GM12878 (cell line): ENCODE data around the gene AMHR2. TPM values are rescaled to one million over a fixed set of nuclear protein-coding genes. Genes with fewer than 3 reads are reported as not detected.

ENCODE experiments used
- ATAC-seq: fragments of 200-7000 bp; cut with Tn5 transposase; 3 replicates; pipeline ENCODE4 v1.9.1; 2020; ENCODE audit warnings: mild to moderate bottlenecking, moderate library complexity
- BruUV-seq: library from RNA; stranded (reverse); fragments of 400-500 nt; replicated peaks from 2 replicates; lab custom pipeline; 2021; lab: Mats Ljungman, UMichigan
- CTCF ChIA-PET: fragments of 300-600 bp; sonication (Branson Sonifier 250); formaldehyde crosslinking; extraction: SDS; loops from one replicate; lab custom pipeline; 2021; ENCODE audit warnings: inconsistent platforms; lab: Yijun Ruan, JAX
- POLR2A ChIA-PET: fragments of 350-600 bp; formaldehyde crosslinking; extraction: SDS; loops from one replicate; lab custom pipeline; 2021; ENCODE audit warnings: inconsistent platforms; lab: Charles Lee
- RAD21 ChIA-PET: fragments of 300-600 bp; sonication (Branson Sonifier 250); formaldehyde crosslinking; loops from one replicate; lab custom pipeline; 2023; ENCODE audit warnings: antibody characterized with exemption; ENCODE audit not compliant: unreplicated experiment; lab: Charles Lee
- SMC1A ChIA-PET: fragments of 300-600 bp; sonication (Branson Sonifier 250); formaldehyde crosslinking; loops from one replicate; lab custom pipeline; 2023; ENCODE audit not compliant: unreplicated experiment, uncharacterized antibody; lab: Charles Lee
- DNase-seq: peaks from one replicate; pipeline ENCODE4 v3.0.0-alpha.2; 2011; ENCODE audit warnings: low read depth, low spot score
- FAIRE-seq: peaks from 3 replicates; lab custom pipeline; 2011; peaks lifted over from hg19 to GRCh38; lab: Jason Lieb, UNC
- H2AFZ ChIP-seq: 2 replicates; pipeline ENCODE4 v1.6.0; 2011; ENCODE audit warnings: low read depth, low read length, control low read depth; ENCODE audit not compliant: control insufficient read depth
- H3K27ac ChIP-seq: 2 replicates; pipeline ENCODE4 v1.5.1; 2011; ENCODE audit warnings: control low read depth; ENCODE audit not compliant: control insufficient read depth, insufficient read depth
- H3K27me3 ChIP-seq, 2 experiments: replicated peaks in 1 of 2; 2 replicates each; pipeline versions ENCODE4 v1.6.0 to v1.6.1; 2011; ENCODE audit warnings: low read length in 1 of 2; ENCODE audit not compliant: control insufficient read depth in 2 of 2, insufficient read depth in 2 of 2
- H3K36me3 ChIP-seq, 2 experiments: 2 replicates each; pipeline ENCODE4 v1.5.1; 2011; ENCODE audit warnings: low read length in 1 of 2; ENCODE audit not compliant: control insufficient read depth in 2 of 2, insufficient read depth in 2 of 2
- H3K4me1 ChIP-seq: 2 replicates; pipeline ENCODE4 v1.6.1; 2011; ENCODE audit warnings: mild to moderate bottlenecking, low read length, moderate library complexity, mixed read lengths; ENCODE audit not compliant: control insufficient read depth, insufficient read depth
- H3K4me2 ChIP-seq: 2 replicates; pipeline ENCODE4 v1.6.0; 2011; ENCODE audit warnings: control low read depth; ENCODE audit not compliant: control insufficient read depth, insufficient read depth
- H3K4me3 ChIP-seq: fragments of 200-600 bp; sonication (generic); 2 replicates; pipeline ENCODE4 v1.5.1; 2016
- H3K79me2 ChIP-seq: 2 replicates; pipeline ENCODE4 v1.6.0; 2011; ENCODE audit warnings: low read length; ENCODE audit not compliant: control insufficient read depth, insufficient read depth
- H3K9ac ChIP-seq: 2 replicates; pipeline ENCODE4 v1.8.0; 2011; ENCODE audit warnings: low read length, control low read depth, mixed read lengths; ENCODE audit not compliant: control insufficient read depth, insufficient read depth
- H3K9me3 ChIP-seq: replicated peaks from 3 replicates; pipeline ENCODE4 v1.5.1; 2011; ENCODE audit warnings: mild to moderate bottlenecking, low read length; ENCODE audit not compliant: control insufficient read depth, insufficient read depth
- H4K20me1 ChIP-seq: 2 replicates; pipeline ENCODE4 v1.6.0; 2011; ENCODE audit not compliant: control insufficient read depth, insufficient read depth
- GATAD2B ChIP-seq: fragments of 450-650 bp; conservative IDR thresholded peaks from 2 replicates; pipeline ENCODE4 v1.6.1; 2017; ENCODE audit warnings: low read depth, mild to moderate bottlenecking, moderate library complexity
- KLF5 ChIP-seq: fragments of 450-650 bp; IDR thresholded peaks from 2 replicates; pipeline ENCODE4 v1.6.1; 2014; ENCODE audit warnings: mild to moderate bottlenecking; ENCODE audit not compliant: partially characterized antibody
- MEF2A ChIP-seq: IDR thresholded peaks from 2 replicates; pipeline ENCODE4 v1.6.1; 2011; ENCODE audit warnings: low read depth, mild to moderate bottlenecking, low read length, moderate library complexity; ENCODE audit not compliant: insufficient read depth
- WGBS: methylation state at CpG from one replicate; pipeline ENCODE4 v1.1.6; 2016; ENCODE audit warnings: low lambda C conversion rate; ENCODE audit not compliant: insufficient replicate concordance, insufficient coverage; ENCODE audit errors: missing lambda C conversion rate; 5-methylcytosine and 5-hydroxymethylcytosine counted together
- in situ Hi-C: fragments of 300-500 bp; cut with MboI; formaldehyde crosslinking; loops from 9 replicates; pipeline ENCODE4 v1.14.3; 2018; ENCODE audit warnings: mixed read lengths
- intact Hi-C: fragments of 100-400 bp; cut with micrococcal nuclease; formaldehyde crosslinking; loops from one replicate; pipeline ENCODE4 v1.14.2; 2022; ENCODE audit not compliant: unreplicated experiment
- polyA plus RNA-seq, 11 experiments: library from polyadenylated mRNA; depleted of rRNA in 4 of 11; unstranded in 6 of 11; stranded (reverse) in 5 of 11; fragments of >200 nt; fragmentation: Nextera tagmentation in 4 of 11; fragmentation: Illumina TruSeq in 1 of 11; extraction: Ambion mirVana in 4 of 11; extraction: Trizol in 1 of 11; gene quantifications; 1 replicate in 1 of 11; 2 replicates in 10 of 11; pipeline versions ENCODE4 v1.2.1 to v1.2.3, GENCODE V29; 2011 to 2016; ENCODE audit warnings: inconsistent platforms in 2 of 11, missing spikeins in 2 of 11, low read depth in 1 of 11
- total RNA-seq, 4 experiments: library from RNA; depleted of rRNA in 3 of 4; stranded (reverse); fragments of >200 nt in 3 of 4; fragmentation: Illumina TruSeq in 1 of 4; extraction: Trizol in 1 of 4; gene quantifications; 2 replicates each; pipeline versions ENCODE4 v1.2.1 to v1.2.3, GENCODE V29; 2013 to 2021
- TF ChIP-seq, protein P1 (sequence below): IDR thresholded peaks from 2 replicates; pipeline ENCODE4 v1.6.1; 2012; ENCODE audit warnings: mild to moderate bottlenecking, low read depth, low read length
- TF ChIP-seq, protein P2 (sequence below): fragments of 450-650 bp; IDR thresholded peaks from 2 replicates; pipeline ENCODE4 v1.6.1; 2018; ENCODE audit warnings: borderline replicate concordance, mild to moderate bottlenecking; ENCODE audit not compliant: partially characterized antibody
- TF ChIP-seq, protein P3 (sequence below): fragments of 450-650 bp; IDR thresholded peaks from 2 replicates; pipeline ENCODE4 v1.6.1; 2017; ENCODE audit warnings: mild to moderate bottlenecking, moderate library complexity

The AMHR2 gene
- total and polyA plus RNA-seq, 10 of the 15 experiments (the other 5 are each of a cell fraction or from before 2014, with no cell fraction given), result 0.06 TPM; not detected in 9

DNA sequence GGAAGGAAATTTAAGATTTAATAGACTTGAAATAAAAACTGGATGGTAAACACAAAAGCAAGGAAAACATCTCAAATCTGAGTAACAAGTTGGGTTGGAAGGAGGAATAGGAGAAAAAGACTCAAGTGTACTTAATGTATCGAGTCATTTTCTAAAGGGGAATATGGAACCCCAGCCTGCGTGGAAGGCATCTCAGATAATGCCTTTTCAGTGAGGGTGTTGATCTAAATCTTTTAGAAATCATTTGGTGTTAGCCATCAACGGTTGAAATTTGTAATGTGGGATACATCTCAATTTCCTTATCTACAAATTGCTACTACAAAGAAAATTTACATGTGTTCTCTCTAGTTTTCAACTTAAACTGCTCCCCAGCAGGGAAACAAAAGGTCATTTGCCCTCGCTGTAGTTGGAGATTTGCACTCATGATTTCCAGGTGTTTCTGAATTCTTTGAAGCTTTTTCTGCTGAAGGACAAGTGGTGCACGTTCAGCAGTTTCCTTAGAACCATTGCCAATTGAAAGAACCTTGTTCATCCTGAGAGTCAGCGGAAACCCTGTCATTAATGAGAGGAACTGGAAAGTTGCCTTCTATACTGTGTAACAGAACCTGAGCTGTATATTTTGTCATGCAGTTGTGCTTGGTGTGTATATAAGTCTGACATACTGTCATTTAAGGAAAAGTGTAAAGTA lies 30.4 kb downstream of the AMHR2 start:
- intact Hi-C loops (loop anchor here (2.0 to 5.0 kb wide), 2 partner anchors 48 to 73 kb away; partner anchors contain the start of genes SP1 and TARBP2), in situ Hi-C loops (no loop called here)
- ATAC-seq, result no peak
- SMC1A ChIA-PET, result interaction anchor here (1.1 to 2.4 kb wide), 4 partner anchors 8 to 54 kb away, joined by 3 to 9 read pairs (median 5); no protein-coding TSS in a partner anchor
- 40% methylated on average over 6 of the region's 6 CpGs for WGBS
- Histone ChIP-seq H3K36me3 (peaks cover 9 to 42% of the 10 kb centered on the region in 2 experiments), H3K9ac (peak overlapping the region; percentile 96), H3K27me3 (no peaks in the 10 kb centered on the region), H3K9me3 (no peaks in the 10 kb centered on the region), H2AFZ (no peak overlapping the region), H3K79me2 (peaks cover 50% of the 10 kb centered on the region), H3K27ac (no peak overlapping the region), H3K4me2 (peak overlapping the region; percentile 83), H4K20me1 (peaks cover 11% of the 10 kb centered on the region), H3K4me3 (peak overlapping the region; percentile 97), H3K4me1 (peaks cover 5% of the 10 kb centered on the region)
- RAD21 ChIA-PET, result no interaction called here
- BruUV-seq, result no TSS peak
- CTCF ChIA-PET, result interaction anchor here (0.8 to 4.9 kb wide), 7 partner anchors 8 to 126 kb away, joined by 3 to 30 read pairs (median 5); partner anchors contain the start of gene TARBP2
- no peak for DNase-seq
- no peak for FAIRE-seq
- POLR2A ChIA-PET, result interaction anchor here (0.7 to 2.5 kb wide), 6 partner anchors 13 to 129 kb away, joined by 3 to 7 read pairs (median 4); partner anchors contain the start of gene PRR13
- TF ChIP-seq GATAD2B (no peak), MEF2A (no peak), KLF5 (no peak)
- TF ChIP-seq, protein P1, sequence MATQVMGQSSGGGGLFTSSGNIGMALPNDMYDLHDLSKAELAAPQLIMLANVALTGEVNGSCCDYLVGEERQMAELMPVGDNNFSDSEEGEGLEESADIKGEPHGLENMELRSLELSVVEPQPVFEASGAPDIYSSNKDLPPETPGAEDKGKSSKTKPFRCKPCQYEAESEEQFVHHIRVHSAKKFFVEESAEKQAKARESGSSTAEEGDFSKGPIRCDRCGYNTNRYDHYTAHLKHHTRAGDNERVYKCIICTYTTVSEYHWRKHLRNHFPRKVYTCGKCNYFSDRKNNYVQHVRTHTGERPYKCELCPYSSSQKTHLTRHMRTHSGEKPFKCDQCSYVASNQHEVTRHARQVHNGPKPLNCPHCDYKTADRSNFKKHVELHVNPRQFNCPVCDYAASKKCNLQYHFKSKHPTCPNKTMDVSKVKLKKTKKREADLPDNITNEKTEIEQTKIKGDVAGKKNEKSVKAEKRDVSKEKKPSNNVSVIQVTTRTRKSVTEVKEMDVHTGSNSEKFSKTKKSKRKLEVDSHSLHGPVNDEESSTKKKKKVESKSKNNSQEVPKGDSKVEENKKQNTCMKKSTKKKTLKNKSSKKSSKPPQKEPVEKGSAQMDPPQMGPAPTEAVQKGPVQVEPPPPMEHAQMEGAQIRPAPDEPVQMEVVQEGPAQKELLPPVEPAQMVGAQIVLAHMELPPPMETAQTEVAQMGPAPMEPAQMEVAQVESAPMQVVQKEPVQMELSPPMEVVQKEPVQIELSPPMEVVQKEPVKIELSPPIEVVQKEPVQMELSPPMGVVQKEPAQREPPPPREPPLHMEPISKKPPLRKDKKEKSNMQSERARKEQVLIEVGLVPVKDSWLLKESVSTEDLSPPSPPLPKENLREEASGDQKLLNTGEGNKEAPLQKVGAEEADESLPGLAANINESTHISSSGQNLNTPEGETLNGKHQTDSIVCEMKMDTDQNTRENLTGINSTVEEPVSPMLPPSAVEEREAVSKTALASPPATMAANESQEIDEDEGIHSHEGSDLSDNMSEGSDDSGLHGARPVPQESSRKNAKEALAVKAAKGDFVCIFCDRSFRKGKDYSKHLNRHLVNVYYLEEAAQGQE, result no peak
- TF ChIP-seq, protein P2, sequence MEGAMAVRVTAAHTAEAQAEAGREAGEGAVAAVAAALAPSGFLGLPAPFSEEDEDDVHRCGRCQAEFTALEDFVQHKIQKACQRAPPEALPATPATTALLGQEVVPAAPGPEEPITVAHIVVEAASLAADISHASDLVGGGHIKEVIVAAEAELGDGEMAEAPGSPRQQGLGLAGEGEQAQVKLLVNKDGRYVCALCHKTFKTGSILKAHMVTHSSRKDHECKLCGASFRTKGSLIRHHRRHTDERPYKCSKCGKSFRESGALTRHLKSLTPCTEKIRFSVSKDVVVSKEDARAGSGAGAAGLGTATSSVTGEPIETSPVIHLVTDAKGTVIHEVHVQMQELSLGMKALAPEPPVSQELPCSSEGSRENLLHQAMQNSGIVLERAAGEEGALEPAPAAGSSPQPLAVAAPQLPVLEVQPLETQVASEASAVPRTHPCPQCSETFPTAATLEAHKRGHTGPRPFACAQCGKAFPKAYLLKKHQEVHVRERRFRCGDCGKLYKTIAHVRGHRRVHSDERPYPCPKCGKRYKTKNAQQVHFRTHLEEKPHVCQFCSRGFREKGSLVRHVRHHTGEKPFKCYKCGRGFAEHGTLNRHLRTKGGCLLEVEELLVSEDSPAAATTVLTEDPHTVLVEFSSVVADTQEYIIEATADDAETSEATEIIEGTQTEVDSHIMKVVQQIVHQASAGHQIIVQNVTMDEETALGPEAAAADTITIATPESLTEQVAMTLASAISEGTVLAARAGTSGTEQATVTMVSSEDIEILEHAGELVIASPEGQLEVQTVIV, result no peak
- TF ChIP-seq, protein P3, sequence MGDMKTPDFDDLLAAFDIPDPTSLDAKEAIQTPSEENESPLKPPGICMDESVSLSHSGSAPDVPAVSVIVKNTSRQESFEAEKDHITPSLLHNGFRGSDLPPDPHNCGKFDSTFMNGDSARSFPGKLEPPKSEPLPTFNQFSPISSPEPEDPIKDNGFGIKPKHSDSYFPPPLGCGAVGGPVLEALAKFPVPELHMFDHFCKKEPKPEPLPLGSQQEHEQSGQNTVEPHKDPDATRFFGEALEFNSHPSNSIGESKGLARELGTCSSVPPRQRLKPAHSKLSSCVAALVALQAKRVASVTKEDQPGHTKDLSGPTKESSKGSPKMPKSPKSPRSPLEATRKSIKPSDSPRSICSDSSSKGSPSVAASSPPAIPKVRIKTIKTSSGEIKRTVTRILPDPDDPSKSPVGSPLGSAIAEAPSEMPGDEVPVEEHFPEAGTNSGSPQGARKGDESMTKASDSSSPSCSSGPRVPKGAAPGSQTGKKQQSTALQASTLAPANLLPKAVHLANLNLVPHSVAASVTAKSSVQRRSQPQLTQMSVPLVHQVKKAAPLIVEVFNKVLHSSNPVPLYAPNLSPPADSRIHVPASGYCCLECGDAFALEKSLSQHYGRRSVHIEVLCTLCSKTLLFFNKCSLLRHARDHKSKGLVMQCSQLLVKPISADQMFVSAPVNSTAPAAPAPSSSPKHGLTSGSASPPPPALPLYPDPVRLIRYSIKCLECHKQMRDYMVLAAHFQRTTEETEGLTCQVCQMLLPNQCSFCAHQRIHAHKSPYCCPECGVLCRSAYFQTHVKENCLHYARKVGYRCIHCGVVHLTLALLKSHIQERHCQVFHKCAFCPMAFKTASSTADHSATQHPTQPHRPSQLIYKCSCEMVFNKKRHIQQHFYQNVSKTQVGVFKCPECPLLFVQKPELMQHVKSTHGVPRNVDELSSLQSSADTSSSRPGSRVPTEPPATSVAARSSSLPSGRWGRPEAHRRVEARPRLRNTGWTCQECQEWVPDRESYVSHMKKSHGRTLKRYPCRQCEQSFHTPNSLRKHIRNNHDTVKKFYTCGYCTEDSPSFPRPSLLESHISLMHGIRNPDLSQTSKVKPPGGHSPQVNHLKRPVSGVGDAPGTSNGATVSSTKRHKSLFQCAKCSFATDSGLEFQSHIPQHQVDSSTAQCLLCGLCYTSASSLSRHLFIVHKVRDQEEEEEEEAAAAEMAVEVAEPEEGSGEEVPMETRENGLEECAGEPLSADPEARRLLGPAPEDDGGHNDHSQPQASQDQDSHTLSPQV, result no peak
